Measurements from ENCODE around the gene KCTD3. TPM values are rescaled to one million over a fixed set of nuclear protein-coding genes. Genes with fewer than 3 reads are reported as not detected.

The KCTD3 gene
- total RNA-seq, 1 donor from 2014 or later, result 51.7 TPM

- DNase-seq, result no peak
Measured at GRCh38 chr1:215557504-215557903, 9.6 kb upstream of the KCTD3 start.

GRCh38 chr1:215557992-215558626 lies 9.0 kb upstream of the KCTD3 start:
- DNase-seq, result no peak

GRCh38 chr1:215567491-215568298 lies 591 bp downstream of the KCTD3 start:
- peak; percentile 60 for DNase-seq

GRCh38 chr1:215568299-215568692 lies 1.2 kb downstream of the KCTD3 start:
- peak; percentile 60 for DNase-seq

GRCh38 chr1:215569986-215570824 lies 3.1 kb downstream of the KCTD3 start:
- no peak for DNase-seq

- no peak for DNase-seq
Measured at GRCh38 chr1:215581896-215582295, 14.8 kb downstream of the KCTD3 start.

- no peak for DNase-seq
Measured at GRCh38 chr1:215583185-215583749, 16.2 kb downstream of the KCTD3 start.

- no peak for DNase-seq
Measured at GRCh38 chr1:215584389-215584788, 17.3 kb downstream of the KCTD3 start.

GRCh38 chr1:215589650-215590435 lies 22.7 kb downstream of the KCTD3 start:
- no peak for DNase-seq

- DNase-seq, result no peak
Measured at GRCh38 chr1:215590779-215591491, 23.8 kb downstream of the KCTD3 start.

- no peak for DNase-seq
Measured at GRCh38 chr1:215594640-215595039, 27.5 kb downstream of the KCTD3 start.

GRCh38 chr1:215595231-215595630 lies 28.1 kb downstream of the KCTD3 start:
- DNase-seq, result no peak

- DNase-seq, result no peak
Measured at GRCh38 chr1:215597961-215598360, 30.9 kb downstream of the KCTD3 start.

GRCh38 chr1:215599418-215600074 lies 32.4 kb downstream of the KCTD3 start:
- DNase-seq, result no peak

- no peak for DNase-seq
Measured at GRCh38 chr1:215600258-215600792, 33.2 kb downstream of the KCTD3 start.

GRCh38 chr1:215600867-215601266 lies 33.8 kb downstream of the KCTD3 start:
- no peak for DNase-seq

GRCh38 chr1:215601276-215601675 lies 34.2 kb downstream of the KCTD3 start:
- DNase-seq, result no peak

GRCh38 chr1:215603319-215603718 lies 36.2 kb downstream of the KCTD3 start:
- no peak for DNase-seq

- no peak for DNase-seq
Measured at GRCh38 chr1:215605011-215605621, 38.0 kb downstream of the KCTD3 start.

GRCh38 chr1:215606036-215606435 lies 38.9 kb downstream of the KCTD3 start:
- DNase-seq, result no peak

Data from skin of body (tissue), 2 donors.